ENCODE data around the gene ATP2C1.

GRCh38 chr3:131047582-131047981 lies 153.7 kb downstream of the ATP2C1 start:
- TF ChIP-seq CTCF (IDR thresholded peaks at IDR 0.05) (no peak), POLR2A (IDR thresholded peaks at IDR 0.05) (no peak)
